ENCODE measurements around the gene KAZN. TPM values are rescaled to one million over a fixed set of nuclear protein-coding genes. Genes with fewer than 3 reads are reported as not detected.

The KAZN gene
- total RNA-seq, 1 experiment from 2014 or later, result 7.0 TPM

- in situ Hi-C loops (cut with HindIII; ENCODE audit: low pct_unique_long_range_greater_than_20kb, low sequenced_read_pairs), result no loop called here
Measured at GRCh38 chr1:14993414-14993813, 394.9 kb downstream of the KAZN start.

DNA sequence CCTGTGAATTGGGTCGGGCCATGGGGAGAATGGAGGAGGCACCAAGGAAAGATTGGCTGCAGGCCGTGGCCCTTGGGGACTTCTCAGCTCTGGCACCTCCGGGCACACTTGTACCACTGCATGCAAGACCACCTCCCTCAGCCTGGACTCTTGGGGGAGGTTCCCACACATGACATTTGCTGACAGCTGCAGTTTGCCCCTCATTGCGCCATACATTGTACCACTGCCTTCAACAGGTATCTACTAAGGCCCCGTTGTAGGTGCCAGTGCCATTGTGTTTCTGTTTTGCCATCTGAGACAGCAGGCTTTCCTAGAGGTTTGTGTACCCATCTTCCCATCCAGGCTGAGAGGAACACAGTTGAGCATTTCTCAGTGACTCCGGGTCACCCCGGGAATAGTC is 395.7 kb downstream of the KAZN start:
- no peak for DNase-seq (ENCODE audit: low read depth)
- in situ Hi-C loops (cut with HindIII; ENCODE audit: low pct_unique_long_range_greater_than_20kb, low sequenced_read_pairs), result no loop called here

More at GRCh38 chr1:14993414-14993813, 394.9 kb downstream of the KAZN start:
- DNase-seq (ENCODE audit: low read depth), result no peak

DNA sequence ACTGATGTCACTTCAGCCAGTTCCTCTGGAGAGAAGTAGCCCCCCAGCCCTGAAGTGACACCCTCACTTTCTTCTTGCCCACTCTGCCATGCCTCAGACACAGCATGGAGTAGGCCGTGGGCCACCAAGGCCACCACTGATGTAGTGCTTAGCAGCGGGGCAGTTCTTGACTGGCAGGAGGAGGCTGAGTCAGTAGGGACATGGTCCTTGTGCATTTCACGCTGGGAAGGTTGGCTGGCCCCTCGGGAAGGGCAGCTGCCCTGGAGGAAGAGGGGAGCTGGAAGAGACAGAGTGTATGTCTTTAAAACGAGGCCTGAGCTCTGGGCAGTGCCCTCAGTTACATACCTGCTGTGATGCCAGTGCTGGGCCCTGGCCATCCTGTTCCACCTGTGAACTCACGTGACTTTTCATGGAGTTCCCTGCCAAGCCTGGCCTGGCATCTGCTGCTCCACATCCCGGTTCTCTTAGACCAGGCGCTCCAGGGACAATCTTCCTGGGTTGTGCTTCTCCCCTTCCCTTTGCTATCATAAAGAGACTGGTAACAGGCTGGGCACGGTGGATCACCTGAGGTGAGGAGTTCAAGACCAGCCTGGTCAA is 396.5 kb downstream of the KAZN start:
- DNase-seq (ENCODE audit: low read depth), result no peak
- in situ Hi-C loops (cut with HindIII; ENCODE audit: low pct_unique_long_range_greater_than_20kb, low sequenced_read_pairs), result no loop called here

DNA sequence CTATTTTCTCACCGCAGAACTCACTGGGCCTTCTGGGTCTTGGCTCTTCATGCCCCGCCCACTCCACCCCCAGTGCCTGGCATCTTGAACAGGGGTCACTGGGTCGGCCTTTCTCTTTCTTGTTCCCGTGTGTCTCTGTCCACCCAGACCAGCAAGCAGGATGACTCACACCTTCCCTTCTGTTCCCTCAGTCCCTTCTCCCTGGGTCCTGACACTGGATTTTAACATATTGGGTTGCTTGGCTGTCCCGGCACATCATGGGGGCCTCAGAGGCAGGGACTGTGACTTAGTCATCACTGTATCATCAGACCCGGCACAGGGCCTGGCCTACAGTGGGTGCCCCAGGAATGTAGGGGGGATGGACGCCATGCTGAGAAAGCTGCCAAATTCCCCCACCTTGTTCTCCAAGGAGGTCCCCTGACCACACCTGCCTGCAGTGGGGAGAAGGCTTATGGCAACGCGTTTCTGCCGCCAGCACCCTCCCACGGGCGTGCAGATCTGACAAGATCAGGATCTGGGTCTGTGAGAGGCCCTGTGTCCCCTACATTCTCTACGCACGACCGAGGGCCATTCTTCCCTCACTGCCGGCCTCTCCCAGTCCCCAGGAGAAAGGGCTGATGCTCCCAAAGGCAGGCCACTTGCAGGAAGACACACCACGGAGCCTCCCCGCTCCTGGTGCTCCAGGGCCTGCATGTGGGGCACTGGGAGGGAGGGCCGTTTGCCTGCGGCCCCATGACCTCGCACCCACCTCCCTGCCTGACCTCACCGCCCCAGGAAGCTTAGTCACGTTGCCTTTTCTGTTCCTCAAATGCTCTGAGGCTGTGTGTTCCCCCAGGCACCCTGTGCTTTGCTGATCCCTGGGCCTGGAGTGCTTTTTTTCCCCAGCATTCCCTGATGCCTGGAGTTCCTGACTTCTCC is 397.9 kb downstream of the KAZN start:
- in situ Hi-C loops (cut with HindIII; ENCODE audit: low pct_unique_long_range_greater_than_20kb, low sequenced_read_pairs), result no loop called here

GRCh38 chr1:14997646-14998276 is 399.3 kb downstream of the KAZN start:
- DNase-seq (ENCODE audit: low read depth), result no peak
- in situ Hi-C loops (cut with HindIII; ENCODE audit: low pct_unique_long_range_greater_than_20kb, low sequenced_read_pairs), result no loop called here

More for the DNA sequence above, 397.9 kb downstream of the KAZN start:
- peak; percentile 86 for DNase-seq (ENCODE audit: low read depth)

- in situ Hi-C loops (cut with HindIII; ENCODE audit: low pct_unique_long_range_greater_than_20kb, low sequenced_read_pairs), result no loop called here
- DNase-seq (ENCODE audit: low read depth), result no peak
Measured at GRCh38 chr1:14999441-14999840, 401.0 kb downstream of the KAZN start.

DNA sequence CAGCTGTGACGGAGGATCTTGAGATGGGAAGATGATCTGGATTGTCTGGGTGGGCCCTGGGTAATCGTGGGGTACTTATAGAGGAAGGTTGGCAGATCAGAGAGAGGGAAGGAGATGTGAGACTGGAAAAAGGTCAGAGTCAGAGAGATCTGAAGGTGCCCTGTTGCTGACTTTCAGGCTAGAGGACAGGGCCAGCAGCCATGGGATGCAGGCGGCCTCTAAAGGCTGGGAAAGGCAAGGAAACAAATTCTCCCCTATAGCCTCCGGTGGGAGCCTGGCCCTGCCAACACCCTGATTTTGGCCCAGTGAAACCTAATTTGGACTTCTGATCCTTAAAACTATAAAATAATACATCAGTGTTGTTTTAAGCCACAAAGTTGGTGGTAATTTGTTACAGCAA is 401.5 kb downstream of the KAZN start:
- in situ Hi-C loops (cut with HindIII; ENCODE audit: low pct_unique_long_range_greater_than_20kb, low sequenced_read_pairs), result no loop called here
- DNase-seq (ENCODE audit: low read depth), result no peak

DNA sequence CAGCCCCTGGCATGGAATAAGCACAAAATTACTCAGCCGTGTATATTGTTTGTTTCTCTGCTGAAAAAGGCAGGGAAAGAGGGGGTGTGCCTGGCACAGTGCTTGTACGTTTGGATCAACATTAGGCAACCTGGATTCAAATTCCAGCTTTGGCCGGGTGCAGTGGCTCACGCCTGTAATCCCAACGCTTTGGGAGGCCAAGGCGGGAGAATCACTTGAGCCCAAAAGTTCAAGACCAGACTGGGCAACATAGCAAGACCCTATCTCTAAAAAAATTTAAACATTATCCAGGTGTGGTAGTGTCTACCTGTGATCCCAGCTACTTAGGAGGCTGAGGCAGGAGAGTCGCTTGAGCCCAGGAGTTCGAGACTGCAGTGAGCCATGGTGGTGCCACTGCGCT is 402.2 kb downstream of the KAZN start:
- DNase-seq (ENCODE audit: low read depth), result no peak
- in situ Hi-C loops (cut with HindIII; ENCODE audit: low pct_unique_long_range_greater_than_20kb, low sequenced_read_pairs), result no loop called here

GRCh38 chr1:15001317-15001915 is 402.9 kb downstream of the KAZN start:
- in situ Hi-C loops (cut with HindIII; ENCODE audit: low pct_unique_long_range_greater_than_20kb, low sequenced_read_pairs), result no loop called here

DNA sequence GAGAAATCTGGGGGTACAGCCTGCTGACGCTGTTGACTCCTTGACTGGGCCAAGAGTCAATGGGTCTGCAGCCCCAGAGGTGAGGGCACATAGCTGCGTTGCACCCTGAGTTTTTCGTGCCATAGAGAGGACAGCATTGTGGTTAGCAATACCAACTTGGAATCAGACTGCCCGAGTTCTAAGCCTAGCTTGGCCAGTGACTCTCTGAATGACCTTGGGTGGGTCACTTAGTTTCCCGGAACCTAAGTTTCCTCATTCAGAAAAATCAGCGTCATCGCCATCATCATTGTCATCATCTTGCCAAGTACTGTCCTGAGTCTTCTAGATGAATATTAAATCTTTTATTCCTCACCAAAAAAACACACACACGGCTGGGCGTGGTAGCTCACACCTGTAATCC is 403.8 kb downstream of the KAZN start:
- in situ Hi-C loops (cut with HindIII; ENCODE audit: low pct_unique_long_range_greater_than_20kb, low sequenced_read_pairs), result no loop called here
- no peak for DNase-seq (ENCODE audit: low read depth)

More at GRCh38 chr1:15001317-15001915, 402.9 kb downstream of the KAZN start:
- DNase-seq (ENCODE audit: low read depth), result peak; percentile 50

GRCh38 chr1:15004396-15004795 is 405.9 kb downstream of the KAZN start:
- in situ Hi-C loops (cut with HindIII; ENCODE audit: low pct_unique_long_range_greater_than_20kb, low sequenced_read_pairs), result no loop called here
- DNase-seq (ENCODE audit: low read depth), result peak; percentile 65

DNA sequence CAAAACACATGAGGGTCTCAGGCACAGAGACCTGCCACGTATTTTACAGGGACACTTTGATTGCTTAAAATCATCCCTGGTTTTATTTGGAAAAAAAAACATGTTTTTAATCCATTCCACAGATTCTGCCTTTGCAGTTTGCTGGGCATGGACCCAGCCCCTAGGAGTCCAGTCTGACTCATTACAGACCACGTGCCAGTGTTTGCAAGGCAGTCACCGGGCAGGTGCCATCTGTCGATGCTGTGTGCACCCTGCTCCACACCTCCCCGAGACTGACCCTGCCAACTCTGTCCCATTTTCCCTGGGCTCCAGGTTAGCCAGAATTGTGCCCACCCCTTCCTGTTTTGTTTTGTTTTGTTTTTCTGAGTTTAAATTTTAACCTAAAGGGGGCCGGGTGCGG is 406.6 kb downstream of the KAZN start:
- DNase-seq (ENCODE audit: low read depth), result peak; percentile 21
- in situ Hi-C loops (cut with HindIII; ENCODE audit: low pct_unique_long_range_greater_than_20kb, low sequenced_read_pairs), result no loop called here

DNA sequence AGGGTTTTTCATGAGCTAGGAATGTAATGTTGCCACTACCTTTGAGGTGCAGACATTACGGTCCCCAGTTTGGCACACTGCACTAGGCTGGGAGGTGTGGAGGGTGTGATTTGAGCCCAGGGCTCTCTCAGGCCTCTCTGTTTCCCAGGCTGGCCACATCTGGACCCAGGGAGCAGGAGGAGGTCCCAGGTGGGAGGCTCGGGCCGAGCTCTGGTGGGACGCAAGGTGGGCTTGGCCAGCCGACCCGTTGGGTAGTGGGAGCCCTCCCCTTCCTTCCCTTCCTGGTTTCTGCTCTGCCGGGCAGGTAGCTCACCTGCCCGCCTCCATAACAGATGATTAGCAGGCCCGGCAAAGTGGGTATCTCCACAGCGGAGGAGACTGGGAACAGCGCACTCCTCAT is 408.9 kb downstream of the KAZN start:
- in situ Hi-C loops (cut with HindIII; ENCODE audit: low pct_unique_long_range_greater_than_20kb, low sequenced_read_pairs), result no loop called here
- DNase-seq (ENCODE audit: low read depth), result no peak

DNA sequence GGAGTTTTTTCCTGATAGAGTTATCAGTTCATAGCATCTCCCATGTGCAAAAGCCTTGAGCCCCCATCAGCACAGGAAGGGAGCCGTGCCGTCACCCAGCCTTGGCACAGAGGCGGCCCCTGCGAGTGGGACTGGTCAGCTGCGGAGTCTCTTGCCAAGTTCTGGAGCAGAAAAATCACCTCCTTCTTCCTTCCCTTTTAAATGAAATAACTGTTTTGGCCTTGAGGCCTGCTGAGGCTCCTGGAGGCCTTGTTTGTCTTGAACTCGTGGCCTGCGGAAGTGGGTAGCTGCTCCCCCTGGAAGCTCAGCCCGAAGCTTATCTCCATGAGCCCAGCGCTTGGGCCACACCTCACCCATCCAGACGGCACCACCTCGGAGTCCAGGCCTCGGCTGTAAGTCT is 409.4 kb downstream of the KAZN start:
- in situ Hi-C loops (cut with HindIII; ENCODE audit: low pct_unique_long_range_greater_than_20kb, low sequenced_read_pairs), result no loop called here
- DNase-seq (ENCODE audit: low read depth), result no peak

GRCh38 chr1:15008783-15009729 is 410.6 kb downstream of the KAZN start:
- in situ Hi-C loops (cut with HindIII; ENCODE audit: low pct_unique_long_range_greater_than_20kb, low sequenced_read_pairs), result no loop called here
- DNase-seq (ENCODE audit: low read depth), result no peak

DNA sequence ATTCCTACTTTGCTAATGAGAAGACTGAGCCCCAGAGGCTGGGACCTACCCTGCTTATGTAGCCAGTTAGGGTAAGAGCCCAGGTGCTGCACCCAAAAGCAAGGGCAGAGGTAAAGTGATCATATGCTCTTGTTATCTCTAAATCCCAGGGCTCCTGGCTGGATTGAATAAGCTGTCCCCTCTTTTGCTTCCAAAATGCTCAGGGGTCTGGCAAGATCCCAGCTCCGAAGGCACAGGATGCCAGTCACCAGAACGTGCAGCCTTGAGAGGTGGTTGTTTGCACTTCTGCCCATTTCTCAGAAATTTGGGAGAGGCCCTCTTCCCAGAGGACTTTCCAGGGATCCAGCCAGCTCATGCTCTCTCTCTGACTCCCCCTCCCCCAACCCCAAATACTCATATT is 412.7 kb downstream of the KAZN start:
- DNase-seq (ENCODE audit: low read depth), result no peak
- in situ Hi-C loops (cut with HindIII; ENCODE audit: low pct_unique_long_range_greater_than_20kb, low sequenced_read_pairs), result no loop called here

DNA sequence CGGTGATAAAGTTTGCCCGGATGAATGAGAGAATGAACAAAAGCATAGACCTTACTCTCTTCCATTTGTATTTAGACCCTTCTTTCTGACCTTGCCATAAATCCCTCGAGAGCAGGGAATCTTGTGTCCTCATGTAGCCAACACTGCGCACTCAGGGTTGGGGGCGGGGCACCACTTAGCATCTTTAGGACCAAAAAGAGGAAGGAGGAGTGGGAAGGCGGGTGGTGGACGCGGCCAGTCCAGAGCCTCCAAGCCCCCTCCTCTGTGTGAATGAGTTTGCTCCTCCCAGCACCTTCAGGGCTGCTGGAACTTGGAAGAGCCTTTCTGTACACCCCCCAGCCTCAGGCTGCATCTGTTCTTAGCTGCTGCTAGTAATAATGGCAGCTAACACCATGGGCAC is 413.2 kb downstream of the KAZN start:
- in situ Hi-C loops (cut with HindIII; ENCODE audit: low pct_unique_long_range_greater_than_20kb, low sequenced_read_pairs), result no loop called here
- no peak for DNase-seq (ENCODE audit: low read depth)

- in situ Hi-C loops (cut with HindIII; ENCODE audit: low pct_unique_long_range_greater_than_20kb, low sequenced_read_pairs), result no loop called here
- DNase-seq (ENCODE audit: low read depth), result no peak
Measured at GRCh38 chr1:15012822-15013221, 414.3 kb downstream of the KAZN start.
